HG03095 (cell line): ENCODE data around the gene FAM169A.
"Not testable (repeated sequence)": the region's sequence is repeated elsewhere in the genome, so short reads cannot be mapped to it uniquely, and the experiment has no call there.

ENCODE experiments used
- ATAC-seq: cut with Tn5 transposase; IDR thresholded peaks from one replicate; pipeline ENCODE4 v1.9.1; 2021; ENCODE audit warnings: moderate library complexity; ENCODE audit not compliant: unreplicated experiment

FAM169A gene

GRCh38 chr5:74801941-74802340 lies 64.2 kb downstream of the FAM169A start:
- ATAC-seq = no peak

- no peak for ATAC-seq
Observed at GRCh38 chr5:74801197-74801596, 65.0 kb downstream of the FAM169A start.

GRCh38 chr5:74798977-74799911 lies 66.9 kb downstream of the FAM169A start:
- ATAC-seq = no peak

GRCh38 chr5:74791669-74792068 lies 74.5 kb downstream of the FAM169A start:
- not testable (repeated sequence) for ATAC-seq

- ATAC-seq = no peak
Observed at GRCh38 chr5:74787424-74787823, 78.8 kb downstream of the FAM169A start.

- ATAC-seq = no peak
Observed at GRCh38 chr5:74786851-74787250, 79.3 kb downstream of the FAM169A start.

GRCh38 chr5:74778609-74779008 lies 87.6 kb downstream of the FAM169A start:
- no peak for ATAC-seq

- ATAC-seq = no peak
Observed at GRCh38 chr5:74772359-74772758, 93.8 kb downstream of the FAM169A start.

GRCh38 chr5:74767579-74767913 lies 98.6 kb downstream of the FAM169A start:
- ATAC-seq = peak; percentile 17

GRCh38 chr5:74766849-74767578 lies 99.2 kb downstream of the FAM169A start, which contains the start of the genes GFM2 and NSA2:
GFM2 (minus strand) TSS chr5:74767117; CDS start chr5:74763742, 3,375 bp downstream.
NSA2 (plus strand) TSS chr5:74767249; CDS start chr5:74767361, 112 bp downstream.
- peak; percentile 89 for ATAC-seq

GRCh38 chr5:74766418-74766848 lies 99.8 kb downstream of the FAM169A start:
- peak; percentile 28 for ATAC-seq

- ATAC-seq = no peak
Observed at GRCh38 chr5:74765929-74766328, 100.3 kb downstream of the FAM169A start.

GRCh38 chr5:74765201-74765600 lies 101.0 kb downstream of the FAM169A start:
- no peak for ATAC-seq

GRCh38 chr5:74763504-74763903 lies 102.7 kb downstream of the FAM169A start:
- ATAC-seq = no peak

GRCh38 chr5:74762599-74762998 lies 103.6 kb downstream of the FAM169A start:
- no peak for ATAC-seq

- ATAC-seq = no peak
Observed at GRCh38 chr5:74761241-74761640, 104.9 kb downstream of the FAM169A start.

GRCh38 chr5:74748742-74749141 lies 117.4 kb downstream of the FAM169A start:
- not testable (repeated sequence) for ATAC-seq

GRCh38 chr5:74738406-74738805 lies 127.8 kb downstream of the FAM169A start:
- ATAC-seq = no peak

- no peak for ATAC-seq
Observed at GRCh38 chr5:74736759-74737158, 129.4 kb downstream of the FAM169A start.
